ENCODE results near the gene EMID1. TPM values are rescaled to one million over a fixed set of nuclear protein-coding genes. Genes with fewer than 3 reads are reported as not detected.

The EMID1 gene
- total and polyA plus RNA-seq, 2 donors: 4.7 to 9.9 TPM

GRCh38 chr22:29224121-29224858 lies 18.6 kb downstream of the EMID1 start:
- no peak for DNase-seq (ENCODE audit: low read depth in 6 of 9, low spot score in 9 of 9)
- Histone ChIP-seq H3K36me3 (ENCODE audit: control insufficient read depth in 2 of 2, insufficient read depth in 2 of 2, low read length in 1 of 2) (no peaks in the 10 kb centered on the region), H3K4me1 (ENCODE audit: control insufficient read depth in 2 of 2, insufficient read depth in 2 of 2, low read length in 2 of 2) (peaks cover 0 to 14% of the 10 kb centered on the region in 2 donors), H3K4me3 (ENCODE audit: low read length in 2 of 2) (no peak overlapping the region), H3K9me3 (ENCODE audit: control insufficient read depth in 2 of 2, insufficient read depth in 1 of 2, low read length in 1 of 2) (no peaks in the 10 kb centered on the region), H3K27ac (ENCODE audit: low read depth in 1 of 2, low read length in 1 of 2) (no peak overlapping the region), H3K27me3 (ENCODE audit: control insufficient read depth in 2 of 2, insufficient read depth in 1 of 2, low read length in 1 of 2) (no peaks in the 10 kb centered on the region)
- WGBS: 94% methylated on average over 19 of the region's 19 CpGs

- no peak for DNase-seq (ENCODE audit: low read depth in 6 of 9, low spot score in 9 of 9)
- Histone ChIP-seq H3K9me3 (ENCODE audit: control insufficient read depth in 2 of 2, insufficient read depth in 1 of 2, low read length in 1 of 2) (no peaks in the 10 kb centered on the region), H3K27ac (ENCODE audit: low read depth in 1 of 2, low read length in 1 of 2) (no peak overlapping the region), H3K36me3 (ENCODE audit: control insufficient read depth in 2 of 2, insufficient read depth in 2 of 2, low read length in 1 of 2) (no peaks in the 10 kb centered on the region), H3K4me1 (ENCODE audit: control insufficient read depth in 2 of 2, insufficient read depth in 2 of 2, low read length in 2 of 2) (peaks cover 0 to 14% of the 10 kb centered on the region in 2 donors), H3K27me3 (ENCODE audit: control insufficient read depth in 2 of 2, insufficient read depth in 1 of 2, low read length in 1 of 2) (no peaks in the 10 kb centered on the region), H3K4me3 (ENCODE audit: low read length in 2 of 2) (no peak overlapping the region)
- WGBS: 96% methylated on average over 7 of the region's 7 CpGs
These were observed 19.2 kb downstream of the EMID1 start for GRCh38 chr22:29224859-29225410.

- WGBS: 66% methylated on average over 16 of the region's 16 CpGs
These were observed 19.9 kb downstream of the EMID1 start for GRCh38 chr22:29225422-29226090.

GRCh38 chr22:29226351-29226981 lies 20.8 kb downstream of the EMID1 start:
- Histone ChIP-seq H3K4me1 (ENCODE audit: control insufficient read depth in 2 of 2, insufficient read depth in 2 of 2, low read length in 2 of 2) (peaks cover 0 to 14% of the 10 kb centered on the region in 2 donors), H3K27me3 (ENCODE audit: control insufficient read depth in 2 of 2, insufficient read depth in 1 of 2, low read length in 1 of 2) (no peaks in the 10 kb centered on the region), H3K27ac (ENCODE audit: low read depth in 1 of 2, low read length in 1 of 2) (no peak overlapping the region), H3K4me3 (ENCODE audit: low read length in 2 of 2) (no peak overlapping the region), H3K9me3 (ENCODE audit: control insufficient read depth in 2 of 2, insufficient read depth in 1 of 2, low read length in 1 of 2) (no peaks in the 10 kb centered on the region), H3K36me3 (ENCODE audit: control insufficient read depth in 2 of 2, insufficient read depth in 2 of 2, low read length in 1 of 2) (no peaks in the 10 kb centered on the region)
- no peak for DNase-seq (ENCODE audit: low read depth in 6 of 9, low spot score in 9 of 9)
- WGBS: 97% methylated on average over 11 of the region's 11 CpGs

More at GRCh38 chr22:29225422-29226090, 19.9 kb downstream of the EMID1 start:
- H3K36me3 ChIP-seq (ENCODE audit: control insufficient read depth in 2 of 2, insufficient read depth in 2 of 2, low read length in 1 of 2): no peaks in the 10 kb centered on the region
- DNase-seq (ENCODE audit: low read depth in 6 of 9, low spot score in 9 of 9): peak in 1 of 9 donors; percentile 50
- H3K27ac ChIP-seq (ENCODE audit: low read depth in 1 of 2, low read length in 1 of 2): no peak overlapping the region
- no peaks in the 10 kb centered on the region for H3K9me3 ChIP-seq (ENCODE audit: control insufficient read depth in 2 of 2, insufficient read depth in 1 of 2, low read length in 1 of 2)
- H3K4me1 ChIP-seq (ENCODE audit: control insufficient read depth in 2 of 2, insufficient read depth in 2 of 2, low read length in 2 of 2): peaks cover 0 to 14% of the 10 kb centered on the region in 2 donors
- H3K4me3 ChIP-seq (ENCODE audit: low read length in 2 of 2): no peak overlapping the region
- no peaks in the 10 kb centered on the region for H3K27me3 ChIP-seq (ENCODE audit: control insufficient read depth in 2 of 2, insufficient read depth in 1 of 2, low read length in 1 of 2)

GRCh38 chr22:29230972-29231875 lies 25.5 kb downstream of the EMID1 start:
- H3K27ac ChIP-seq (ENCODE audit: low read depth in 1 of 2, low read length in 1 of 2): no peak overlapping the region
- H3K4me1 ChIP-seq (ENCODE audit: control insufficient read depth in 2 of 2, insufficient read depth in 2 of 2, low read length in 2 of 2): no peaks in the 10 kb centered on the region
- DNase-seq (ENCODE audit: low read depth in 6 of 9, low spot score in 9 of 9): no peak
- no peaks in the 10 kb centered on the region for H3K27me3 ChIP-seq (ENCODE audit: control insufficient read depth in 2 of 2, insufficient read depth in 1 of 2, low read length in 1 of 2)
- WGBS: 96% methylated on average over 19 of the region's 19 CpGs
- no peaks in the 10 kb centered on the region for H3K36me3 ChIP-seq (ENCODE audit: control insufficient read depth in 2 of 2, insufficient read depth in 2 of 2, low read length in 1 of 2)
- H3K9me3 ChIP-seq (ENCODE audit: control insufficient read depth in 2 of 2, insufficient read depth in 1 of 2, low read length in 1 of 2): peaks cover 0 to 6% of the 10 kb centered on the region in 2 donors
- no peak overlapping the region for H3K4me3 ChIP-seq (ENCODE audit: low read length in 2 of 2)

GRCh38 chr22:29231971-29232959 lies 26.6 kb downstream of the EMID1 start:
- H3K27me3 ChIP-seq (ENCODE audit: control insufficient read depth in 2 of 2, insufficient read depth in 1 of 2, low read length in 1 of 2): no peaks in the 10 kb centered on the region
- no peak overlapping the region for H3K4me3 ChIP-seq (ENCODE audit: low read length in 2 of 2)
- peaks cover 0 to 6% of the 10 kb centered on the region in 2 donors for H3K9me3 ChIP-seq (ENCODE audit: control insufficient read depth in 2 of 2, insufficient read depth in 1 of 2, low read length in 1 of 2)
- H3K4me1 ChIP-seq (ENCODE audit: control insufficient read depth in 2 of 2, insufficient read depth in 2 of 2, low read length in 2 of 2): no peaks in the 10 kb centered on the region
- 93% methylated on average over 22 of the region's 22 CpGs for WGBS
- H3K36me3 ChIP-seq (ENCODE audit: control insufficient read depth in 2 of 2, insufficient read depth in 2 of 2, low read length in 1 of 2): no peaks in the 10 kb centered on the region
- no peak for DNase-seq (ENCODE audit: low read depth in 6 of 9, low spot score in 9 of 9)
- no peak overlapping the region for H3K27ac ChIP-seq (ENCODE audit: low read depth in 1 of 2, low read length in 1 of 2)

- H3K4me1 ChIP-seq (ENCODE audit: control insufficient read depth in 2 of 2, insufficient read depth in 2 of 2, low read length in 2 of 2): no peaks in the 10 kb centered on the region
These were observed 27.7 kb downstream of the EMID1 start for GRCh38 chr22:29233277-29233877.

More at GRCh38 chr22:29233277-29233877, 27.7 kb downstream of the EMID1 start:
- H3K9me3 ChIP-seq (ENCODE audit: control insufficient read depth in 2 of 2, insufficient read depth in 1 of 2, low read length in 1 of 2): peaks cover 0 to 6% of the 10 kb centered on the region in 2 donors
- no peak overlapping the region for H3K27ac ChIP-seq (ENCODE audit: low read depth in 1 of 2, low read length in 1 of 2)
- WGBS: 96% methylated on average over 1 of the region's 1 CpG
- DNase-seq (ENCODE audit: low read depth in 6 of 9, low spot score in 9 of 9): no peak
- no peaks in the 10 kb centered on the region for H3K27me3 ChIP-seq (ENCODE audit: control insufficient read depth in 2 of 2, insufficient read depth in 1 of 2, low read length in 1 of 2)
- H3K4me3 ChIP-seq (ENCODE audit: low read length in 2 of 2): no peak overlapping the region
- H3K36me3 ChIP-seq (ENCODE audit: control insufficient read depth in 2 of 2, insufficient read depth in 2 of 2, low read length in 1 of 2): no peaks in the 10 kb centered on the region

Data from thymus (tissue), 11 donors.